Stomach (tissue), 4 donors: ENCODE measurements around the gene ZFR2.

Experiments
- CTCF ChIP-seq, 7 experiments: fragments of 450-650 bp in 4 of 7; fragments of 200-600 bp in 3 of 7; sonication (generic) in 3 of 7; IDR thresholded peaks; one replicate each; pipeline ENCODE4 v1.5.1; 2016 to 2019; ENCODE audit warnings: antibody characterized with exemption in 7 of 7, control low read depth in 2 of 7, mild to moderate bottlenecking in 1 of 7
- POLR2A ChIP-seq, 4 donors: fragments of 450-650 bp; IDR thresholded peaks; one replicate each; pipeline ENCODE4 v1.6.1; 2016; ENCODE audit warnings: antibody characterized with exemption in 4 of 4, control low read depth in 2 of 4, mild to moderate bottlenecking in 1 of 4, moderate library complexity in 1 of 4

- TF ChIP-seq CTCF (IDR thresholded peaks at IDR 0.05) (no peak), POLR2A (IDR thresholded peaks at IDR 0.05) (no peak)
Measured at GRCh38 chr19:3908266-3909054, 39.6 kb upstream of the ZFR2 start.
